ENCODE results near the gene GIMAP8. TPM values are rescaled to one million over a fixed set of nuclear protein-coding genes. Genes with fewer than 3 reads are reported as not detected.

The GIMAP8 gene
- total RNA-seq, 2 donors from 2014 or later, result 0.99 to 5.4 TPM

DNA sequence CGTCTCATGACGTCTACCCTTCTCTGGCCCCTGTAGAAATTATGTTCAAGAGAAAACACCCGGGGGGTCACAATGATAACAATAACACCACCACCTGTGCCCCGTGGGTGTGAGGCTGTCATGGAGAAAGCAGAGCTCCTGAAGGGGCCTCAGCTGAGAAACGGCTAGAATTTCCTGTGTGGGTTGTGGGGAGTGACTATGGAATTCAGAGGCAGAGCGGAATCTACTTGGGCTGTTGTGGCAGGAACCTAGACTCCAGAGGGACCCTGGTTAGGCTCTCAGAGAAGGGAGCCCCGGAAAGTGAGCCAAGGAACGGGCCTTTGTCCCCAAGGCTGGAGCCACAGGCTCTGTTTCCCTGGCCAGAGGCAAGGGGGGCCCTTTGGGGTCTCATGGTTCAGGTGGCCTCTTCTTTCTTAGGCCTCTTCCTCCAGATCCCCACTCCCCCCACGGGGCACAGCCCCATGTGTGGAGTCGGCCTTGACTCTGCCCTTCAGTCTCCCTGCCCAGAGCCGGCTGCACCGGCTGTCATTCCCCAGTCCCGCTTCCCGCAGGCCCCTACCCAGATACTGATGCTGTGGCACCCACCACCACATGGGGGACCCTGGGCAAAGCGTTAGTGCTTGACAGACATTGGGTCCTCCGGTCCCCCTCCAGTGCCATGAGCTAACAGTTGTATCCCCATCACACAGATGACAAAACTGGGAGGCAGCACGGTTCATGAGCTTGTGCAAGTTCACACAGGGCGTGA lies 6.5 kb upstream of the GIMAP8 start:
- TF ChIP-seq CTCF (IDR thresholded peaks at IDR 0.05) (no peak), POLR2A (IDR thresholded peaks at IDR 0.05) (no peak)
- no peak for ATAC-seq
- intact Hi-C loops (cut with DNase I), result no loop called here
- 75 to 83% methylated on average over 14 to 17 of the region's 18 CpGs for WGBS, 2 donors
- DNase-seq, result no peak
- H3K4me3 ChIP-seq, result no peak overlapping the region
- no peaks in the 10 kb centered on the region for H3K27me3 ChIP-seq
- H3K27ac ChIP-seq, result no peak overlapping the region
- peaks cover 0 to 8% (median 0%) of the 10 kb centered on the region in 3 donors for H3K9me3 ChIP-seq
- H3K4me1 ChIP-seq, result peaks cover 13% of the 10 kb centered on the region
- H3K36me3 ChIP-seq (replicated peaks in 1 of 2; ENCODE audit: insufficient read depth in 1 of 2, low read depth in 2 of 2), result no peaks in the 10 kb centered on the region

- TF ChIP-seq POLR2A (IDR thresholded peaks at IDR 0.05) (no peak), CTCF (IDR thresholded peaks at IDR 0.05) (no peak)
- DNase-seq (no peak), ATAC-seq (no peak)
- H3K4me3 ChIP-seq, result no peak overlapping the region
- H3K4me1 ChIP-seq, result peaks cover 16% of the 10 kb centered on the region
- no peaks in the 10 kb centered on the region for H3K27me3 ChIP-seq
- no peaks in the 10 kb centered on the region for H3K36me3 ChIP-seq (replicated peaks in 1 of 2; ENCODE audit: insufficient read depth in 1 of 2, low read depth in 2 of 2)
- WGBS, 2 donors, result 74 to 81% methylated on average over 7 of the region's 7 CpGs
- peaks cover 0 to 8% (median 0%) of the 10 kb centered on the region in 3 donors for H3K9me3 ChIP-seq
- intact Hi-C loops (cut with DNase I), result no loop called here
- no peak overlapping the region for H3K27ac ChIP-seq
Measured at GRCh38 chr7:150444674-150445365, 5.6 kb upstream of the GIMAP8 start.

DNA sequence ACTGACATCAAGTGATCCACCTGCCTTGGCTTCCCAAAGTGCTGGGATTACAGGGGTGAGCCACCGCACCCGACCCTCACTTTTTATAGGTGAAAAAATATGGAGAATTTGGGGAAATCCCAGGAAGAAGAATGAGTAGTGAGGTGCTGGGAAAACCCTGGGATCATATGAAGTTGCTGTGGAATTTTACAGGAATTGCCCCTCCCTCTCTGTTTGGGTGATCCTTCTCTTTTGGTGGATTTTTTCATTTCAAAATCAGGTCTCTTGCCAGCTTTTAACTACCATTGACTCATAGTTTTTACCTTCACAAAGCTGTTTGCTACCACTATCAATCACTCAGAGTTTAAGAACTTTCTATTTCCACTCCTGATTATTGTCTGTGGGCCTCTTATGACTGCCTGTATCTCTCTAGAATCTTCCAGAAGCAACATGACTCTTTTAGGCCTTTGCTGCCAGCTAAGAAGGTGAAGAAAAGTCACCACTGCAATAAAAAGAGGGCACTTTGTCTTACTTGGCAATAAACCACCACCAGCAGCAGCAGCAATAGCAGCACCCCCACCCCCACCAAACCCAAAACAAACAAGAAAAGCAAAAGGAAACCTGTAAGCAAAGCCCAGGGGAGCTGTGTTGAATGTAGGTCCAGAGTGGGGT lies 4.0 kb upstream of the GIMAP8 start:
- Histone ChIP-seq H3K27me3 (no peaks in the 10 kb centered on the region), H3K27ac (peak overlapping the region in 3 of 4 donors; percentile 24 to 42 (median 26)), H3K4me3 (no peak overlapping the region), H3K36me3 (replicated peaks in 1 of 2; ENCODE audit: insufficient read depth in 1 of 2, low read depth in 2 of 2) (no peaks in the 10 kb centered on the region), H3K9me3 (peaks cover 0 to 8% (median 0%) of the 10 kb centered on the region in 3 donors), H3K4me1 (peaks cover 16% of the 10 kb centered on the region)
- TF ChIP-seq CTCF (IDR thresholded peaks at IDR 0.05) (no peak), POLR2A (IDR thresholded peaks at IDR 0.05) (no peak)
- ATAC-seq (no peak), DNase-seq (no peak)
- WGBS, 2 donors, result 79 to 80% methylated on average over 2 of the region's 2 CpGs
- intact Hi-C loops (cut with DNase I), result no loop called here

DNA sequence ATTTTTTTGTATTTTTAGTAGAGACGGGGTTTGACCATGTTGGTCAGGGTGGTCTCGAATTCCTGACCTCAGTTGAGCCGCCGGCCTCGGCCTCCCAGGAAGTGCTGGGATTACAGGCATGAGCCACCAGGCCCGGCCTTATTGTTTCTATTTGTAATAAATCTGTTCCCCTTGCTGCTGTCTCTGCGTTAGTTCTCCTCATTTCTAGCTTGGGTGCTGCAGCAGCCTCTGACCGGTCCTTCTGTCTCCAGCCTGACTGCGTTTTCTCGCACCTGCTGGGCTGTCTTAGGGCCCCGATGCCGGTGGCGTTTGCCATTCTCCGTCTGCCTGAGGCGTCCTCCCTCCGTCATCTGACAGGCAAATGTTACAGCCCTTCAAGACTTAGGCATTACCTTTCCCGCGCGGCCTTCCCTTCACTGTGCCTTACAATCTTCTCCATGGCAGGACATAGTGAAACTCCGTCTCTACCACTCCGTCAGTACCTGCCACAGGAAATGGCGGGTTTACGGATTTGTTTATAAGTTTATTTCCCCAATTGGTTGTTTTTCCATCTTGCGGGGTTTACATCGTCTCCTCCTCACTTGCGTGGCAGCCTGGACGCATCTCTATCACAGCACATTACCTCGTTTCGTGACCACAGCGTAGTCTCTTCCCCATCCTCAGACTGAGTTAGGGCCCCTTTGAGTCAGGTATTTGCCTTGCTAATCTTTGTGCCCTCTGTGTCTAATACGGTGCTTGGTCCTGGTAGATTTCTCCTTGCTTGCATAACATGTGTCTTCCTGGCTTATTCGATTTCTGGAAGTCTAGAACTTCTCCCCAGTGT lies 2.3 kb upstream of the GIMAP8 start:
- intact Hi-C loops (cut with DNase I), result no loop called here
- WGBS, 2 donors, result 71 to 77% methylated on average over 32 of the region's 32 CpGs
- peaks cover 0 to 3% of the 10 kb centered on the region in 2 donors for H3K27me3 ChIP-seq
- DNase-seq (no peak), ATAC-seq (peak; percentile 2)
- TF ChIP-seq POLR2A (IDR thresholded peaks at IDR 0.05), result no peak
- no peak overlapping the region for H3K4me3 ChIP-seq
- peaks cover 16% of the 10 kb centered on the region for H3K4me1 ChIP-seq
- H3K27ac ChIP-seq, result no peak overlapping the region
- no peaks in the 10 kb centered on the region for H3K36me3 ChIP-seq (replicated peaks in 1 of 2; ENCODE audit: insufficient read depth in 1 of 2, low read depth in 2 of 2)
- H3K9me3 ChIP-seq, result no peaks in the 10 kb centered on the region
